ENCODE data around the gene RIC1. TPM values are rescaled to one million over a fixed set of nuclear protein-coding genes. Genes with fewer than 3 reads are reported as not detected.

The RIC1 gene
- total and polyA plus RNA-seq, 2 of the 8 experiments (the other 6 are each of a cell fraction or from before 2014, with no cell fraction given) = 10.7 to 24.5 TPM

GRCh38 chr9:5628530-5629311, at the start of gene RIC1 (continued):
- TF ChIP-seq SIN3A (conservative IDR thresholded peaks at IDR 0.05 in 1 of 2, IDR thresholded peaks at IDR 0.05 in 1 of 2; ENCODE audit: low read depth in 1 of 2, low read length in 2 of 2) (0 out of 4 replicates have a peak, but pooled peaks of 1 of the 2 experiments have one; percentile 19), POLR2AphosphoS5 (IDR thresholded peaks at IDR 0.05; ENCODE audit: low read depth, low read length) (peak; percentile 85), POU5F1 (IDR thresholded peaks at IDR 0.05; ENCODE audit: low read depth, low read length) (no peak), RNF2 (IDR thresholded peaks at IDR 0.05; ENCODE audit: borderline replicate concordance, low read depth, low read length, missing control alignments, poor library complexity, severe bottlenecking) (no peak), SAP30 (IDR thresholded peaks at IDR 0.05; ENCODE audit: insufficient read depth, insufficient replicate concordance, low read length) (no peak), TBP (IDR thresholded peaks at IDR 0.05; ENCODE audit: low read depth, low read length) (peak; percentile 81), NRF1 (IDR thresholded peaks at IDR 0.05; ENCODE audit: low read depth, low read length) (no peak), SP4 (IDR thresholded peaks at IDR 0.05; ENCODE audit: low read length) (no peak), KDM4A (IDR thresholded peaks at IDR 0.05; ENCODE audit: low read depth, low read length, severe bottlenecking) (no peak), EGR1 (IDR thresholded peaks at IDR 0.05; ENCODE audit: borderline replicate concordance, low read depth, low read length) (no peak), MAX (IDR thresholded peaks at IDR 0.05) (no peak), PHF8 (conservative IDR thresholded peaks at IDR 0.05; ENCODE audit: low read depth, low read length) (peak; percentile 68), GTF2F1 (IDR thresholded peaks at IDR 0.05; ENCODE audit: borderline replicate concordance, low read depth, low read length) (0 out of 2 replicates have a peak, but pooled peaks have one; percentile 36), SRF (IDR thresholded peaks at IDR 0.05; ENCODE audit: low read depth, low read length) (no peak), POLR2A (IDR thresholded peaks at IDR 0.05; ENCODE audit: control extremely low read depth in 1 of 2, low read depth in 2 of 2, low read length in 2 of 2) (peak; percentile 68 to 78), USF2 (IDR thresholded peaks at IDR 0.05; ENCODE audit: low read length) (peak; percentile 82), SIRT6 (IDR thresholded peaks at IDR 0.05; ENCODE audit: low read length) (no peak), CREB1 (IDR thresholded peaks at IDR 0.05) (peak; percentile 88), BACH1 (IDR thresholded peaks at IDR 0.05; ENCODE audit: low read length) (peak; percentile 74), BCL11A (IDR thresholded peaks at IDR 0.05; ENCODE audit: low read depth in 2 of 2, low read length in 2 of 2) (no peak), SUZ12 (IDR thresholded peaks at IDR 0.05; ENCODE audit: low read length) (no peak), RAD21 (IDR thresholded peaks at IDR 0.05 in 1 of 2, conservative IDR thresholded peaks at IDR 0.05 in 1 of 2; ENCODE audit: low read depth in 2 of 2, low read length in 2 of 2) (no peak), CBX8 (IDR thresholded peaks at IDR 0.05; ENCODE audit: borderline replicate concordance, low read depth, low read length) (no peak)
